ENCODE measurements around the gene COX7C.
"Not testable (repeated sequence)": the region's sequence is repeated elsewhere in the genome, so short reads cannot be mapped to it uniquely, and the experiment has no call there.

The COX7C gene

GRCh38 chr5:86626149-86626548 is 8.4 kb downstream of the COX7C start:
- H3K27me3 ChIP-seq (ENCODE audit: low read depth): peaks cover 15% of the 10 kb centered on the region
- in situ Hi-C loops (cut with MboI; ENCODE audit: low sequenced_read_pairs): no loop called here
- DNase-seq (ENCODE audit: low spot score in 2 of 2): no peak
- H3K9me3 ChIP-seq: no peaks in the 10 kb centered on the region
- peaks cover 13% of the 10 kb centered on the region for H3K36me3 ChIP-seq (replicated peaks)
- no peaks in the 10 kb centered on the region for H3K4me1 ChIP-seq
- H3K4me3 ChIP-seq: no peak overlapping the region

- in situ Hi-C loops (cut with MboI; ENCODE audit: low sequenced_read_pairs): no loop called here
- H3K4me3 ChIP-seq: no peak overlapping the region
- no peaks in the 10 kb centered on the region for H3K36me3 ChIP-seq (replicated peaks)
These were observed 13.4 kb downstream of the COX7C start for GRCh38 chr5:86631165-86631564.

GRCh38 chr5:86640998-86641397 is 23.3 kb downstream of the COX7C start:
- H3K4me1 ChIP-seq: peaks cover 28% of the 10 kb centered on the region
- peaks cover 3% of the 10 kb centered on the region; the same call in 1 of the 2 replicates for H3K27me3 ChIP-seq (ENCODE audit: low read depth)
- H3K9me3 ChIP-seq: no peaks in the 10 kb centered on the region
- in situ Hi-C loops (cut with MboI; ENCODE audit: low sequenced_read_pairs): no loop called here
- DNase-seq (ENCODE audit: low spot score in 2 of 2): peak in 1 of 2 experiments; percentile 42
- no peaks in the 10 kb centered on the region for H3K36me3 ChIP-seq (replicated peaks)
- no peak overlapping the region for H3K4me3 ChIP-seq

More at GRCh38 chr5:86631165-86631564, 13.4 kb downstream of the COX7C start:
- DNase-seq (ENCODE audit: low spot score in 2 of 2): no peak
- Histone ChIP-seq H3K27me3 (ENCODE audit: low read depth) (peaks cover 11% of the 10 kb centered on the region), H3K9me3 (no peaks in the 10 kb centered on the region), H3K4me1 (no peaks in the 10 kb centered on the region)

- DNase-seq (ENCODE audit: low spot score in 2 of 2): peak in 1 of 2 experiments; percentile 29
- Histone ChIP-seq H3K27me3 (ENCODE audit: low read depth) (no peaks in the 10 kb centered on the region), H3K9me3 (no peaks in the 10 kb centered on the region), H3K4me1 (peaks cover 41% of the 10 kb centered on the region), H3K36me3 (replicated peaks) (no peaks in the 10 kb centered on the region), H3K4me3 (no peak overlapping the region)
- in situ Hi-C loops (cut with MboI; ENCODE audit: low sequenced_read_pairs): no loop called here
These were observed 27.1 kb downstream of the COX7C start for GRCh38 chr5:86644843-86645242.

- Histone ChIP-seq H3K4me3 (no peak overlapping the region), H3K27me3 (ENCODE audit: low read depth) (no peaks in the 10 kb centered on the region), H3K36me3 (replicated peaks) (no peaks in the 10 kb centered on the region), H3K4me1 (peaks cover 46% of the 10 kb centered on the region), H3K9me3 (no peaks in the 10 kb centered on the region)
- in situ Hi-C loops (cut with MboI; ENCODE audit: low sequenced_read_pairs): no loop called here
- peak; percentile 48 to 49 for DNase-seq (ENCODE audit: low spot score in 2 of 2)
These were observed 28.1 kb downstream of the COX7C start for GRCh38 chr5:86645885-86646284.

GRCh38 chr5:86646671-86647070 is 28.9 kb downstream of the COX7C start:
- no peaks in the 10 kb centered on the region for H3K27me3 ChIP-seq (ENCODE audit: low read depth)
- H3K9me3 ChIP-seq: no peaks in the 10 kb centered on the region
- in situ Hi-C loops (cut with MboI; ENCODE audit: low sequenced_read_pairs): no loop called here
- DNase-seq (ENCODE audit: low spot score in 2 of 2): no peak
- H3K4me3 ChIP-seq: no peak overlapping the region
- no peaks in the 10 kb centered on the region for H3K36me3 ChIP-seq (replicated peaks)
- peaks cover 41% of the 10 kb centered on the region for H3K4me1 ChIP-seq

GRCh38 chr5:86649832-86650505 is 32.2 kb downstream of the COX7C start:
- in situ Hi-C loops (cut with MboI; ENCODE audit: low sequenced_read_pairs): no loop called here
- no peaks in the 10 kb centered on the region for H3K36me3 ChIP-seq (replicated peaks)
- no peaks in the 10 kb centered on the region for H3K27me3 ChIP-seq (ENCODE audit: low read depth)
- H3K9me3 ChIP-seq: no peaks in the 10 kb centered on the region
- no peak overlapping the region for H3K4me3 ChIP-seq
- peaks cover 31% of the 10 kb centered on the region for H3K4me1 ChIP-seq
- DNase-seq (ENCODE audit: low spot score in 2 of 2): no peak

GRCh38 chr5:86660771-86661170 is 43.0 kb downstream of the COX7C start:
- in situ Hi-C loops (cut with MboI; ENCODE audit: low sequenced_read_pairs): not testable (repeated sequence)

GRCh38 chr5:86664173-86664572 is 46.4 kb downstream of the COX7C start:
- Histone ChIP-seq H3K4me1 (no peaks in the 10 kb centered on the region), H3K36me3 (replicated peaks) (no peaks in the 10 kb centered on the region), H3K4me3 (no peak overlapping the region), H3K27me3 (ENCODE audit: low read depth) (peaks cover 3% of the 10 kb centered on the region), H3K9me3 (no peaks in the 10 kb centered on the region)
- in situ Hi-C loops (cut with MboI; ENCODE audit: low sequenced_read_pairs): no loop called here
- DNase-seq (ENCODE audit: low spot score in 2 of 2): no peak

More at GRCh38 chr5:86660771-86661170, 43.0 kb downstream of the COX7C start:
- H3K27me3 ChIP-seq (ENCODE audit: low read depth): peaks cover 18% of the 10 kb centered on the region
- DNase-seq (ENCODE audit: low spot score in 2 of 2); H3K4me3 ChIP-seq; H3K9me3 ChIP-seq; H3K36me3 ChIP-seq (replicated peaks); H3K4me1 ChIP-seq: not testable (repeated sequence)

- DNase-seq (ENCODE audit: low spot score in 2 of 2): no peak
- Histone ChIP-seq H3K4me1 (no peaks in the 10 kb centered on the region), H3K27me3 (ENCODE audit: low read depth) (peaks cover 3% of the 10 kb centered on the region), H3K36me3 (replicated peaks) (no peaks in the 10 kb centered on the region), H3K9me3 (no peaks in the 10 kb centered on the region), H3K4me3 (no peak overlapping the region)
- in situ Hi-C loops (cut with MboI; ENCODE audit: low sequenced_read_pairs): no loop called here
These were observed 48.4 kb downstream of the COX7C start for GRCh38 chr5:86665984-86666760.

- Histone ChIP-seq H3K36me3 (replicated peaks) (no peaks in the 10 kb centered on the region), H3K27me3 (ENCODE audit: low read depth) (peaks cover 3% of the 10 kb centered on the region), H3K4me3 (no peak overlapping the region), H3K4me1 (no peaks in the 10 kb centered on the region), H3K9me3 (no peaks in the 10 kb centered on the region)
- in situ Hi-C loops (cut with MboI; ENCODE audit: low sequenced_read_pairs): no loop called here
- no peak for DNase-seq (ENCODE audit: low spot score in 2 of 2)
These were observed 49.2 kb downstream of the COX7C start for GRCh38 chr5:86666981-86667380.

Measured in HAP-1 (cell line).